ENCODE data around the gene SORCS2. TPM values are rescaled to one million over a fixed set of nuclear protein-coding genes. Genes with fewer than 3 reads are reported as not detected.

Gene SORCS2
- polyA plus RNA-seq, 1 of the 3 experiments (the other 2 are of a cell fraction) = 1.6 TPM

GRCh38 chr4:7434141-7434765, 241.9 kb downstream of the SORCS2 start:
- Histone ChIP-seq H3K27me3 (ENCODE audit: insufficient read depth) (no peaks in the 10 kb centered on the region), H2AFZ (ENCODE audit: low read depth) (no peak overlapping the region), H3K79me2 (ENCODE audit: insufficient read depth) (no peaks in the 10 kb centered on the region), H3K9me3 (no peaks in the 10 kb centered on the region), H3K4me1 (ENCODE audit: control insufficient read depth in 1 of 2, insufficient read depth in 2 of 2, low read depth in 1 of 2, low read length in 1 of 2) (no peaks in the 10 kb centered on the region; a peak in 1 of 4 replicates), H3K4me3 (ENCODE audit: low read depth in 2 of 2, low read length in 1 of 2) (no peak overlapping the region), H3K27ac (ENCODE audit: low read depth in 2 of 2, low read length in 1 of 2) (no peak overlapping the region), H4K20me1 (ENCODE audit: insufficient read depth) (no peaks in the 10 kb centered on the region), H3F3A (replicated peaks; ENCODE audit: insufficient read depth) (no peaks in the 10 kb centered on the region), H3K9ac (no peak overlapping the region), H3K4me2 (no peak overlapping the region), H3K36me3 (replicated peaks in 1 of 2; ENCODE audit: control insufficient read depth in 1 of 2, insufficient read depth in 2 of 2, low read length in 1 of 2) (no peaks in the 10 kb centered on the region), H3K9me2 (no peaks in the 10 kb centered on the region)
- CTCF ChIA-PET = interaction anchor here (0.7 kb wide), 1 partner anchor 14 kb away, joined by 3 read pairs; no protein-coding TSS in a partner anchor
- TF ChIP-seq JUND (IDR thresholded peaks at IDR 0.05) (no peak), RFX5 (IDR thresholded peaks at IDR 0.05; ENCODE audit: low read length) (no peak), RXRA (IDR thresholded peaks at IDR 0.05; ENCODE audit: borderline replicate concordance, low read depth) (no peak), FOSL2 (IDR thresholded peaks at IDR 0.05; ENCODE audit: borderline replicate concordance, low read depth) (no peak), NFIC (IDR thresholded peaks at IDR 0.05; ENCODE audit: borderline replicate concordance) (no peak), SMC3 (IDR thresholded peaks at IDR 0.05; ENCODE audit: low read depth, low read length) (no peak), GABPA (IDR thresholded peaks at IDR 0.05; ENCODE audit: low read depth) (no peak), POLR2AphosphoS5 (IDR thresholded peaks at IDR 0.05; ENCODE audit: low read depth, low read length) (no peak), ELF1 (IDR thresholded peaks at IDR 0.05) (no peak), FOXJ3 (CRISPR knock-in tag; IDR thresholded peaks at IDR 0.05) (no peak), MXI1 (IDR thresholded peaks at IDR 0.05; ENCODE audit: low read depth, low read length) (no peak), MEF2A (IDR thresholded peaks at IDR 0.05; ENCODE audit: borderline replicate concordance, low read depth) (no peak), RAD21 (IDR thresholded peaks at IDR 0.05; ENCODE audit: low read length) (no peak), USF1 (IDR thresholded peaks at IDR 0.05; ENCODE audit: borderline replicate concordance, low read depth) (no peak), GATA2 (CRISPR knock-in tag; IDR thresholded peaks at IDR 0.05) (no peak), EZH2phosphoT487 (IDR thresholded peaks at IDR 0.05; ENCODE audit: borderline replicate concordance, low read depth) (no peak), TAF1 (IDR thresholded peaks at IDR 0.05; ENCODE audit: borderline replicate concordance, low read depth, low read length) (no peak), SIN3A (IDR thresholded peaks at IDR 0.05; ENCODE audit: borderline replicate concordance, low read depth, low read length) (no peak)
- TF ChIP-seq, protein P1, sequence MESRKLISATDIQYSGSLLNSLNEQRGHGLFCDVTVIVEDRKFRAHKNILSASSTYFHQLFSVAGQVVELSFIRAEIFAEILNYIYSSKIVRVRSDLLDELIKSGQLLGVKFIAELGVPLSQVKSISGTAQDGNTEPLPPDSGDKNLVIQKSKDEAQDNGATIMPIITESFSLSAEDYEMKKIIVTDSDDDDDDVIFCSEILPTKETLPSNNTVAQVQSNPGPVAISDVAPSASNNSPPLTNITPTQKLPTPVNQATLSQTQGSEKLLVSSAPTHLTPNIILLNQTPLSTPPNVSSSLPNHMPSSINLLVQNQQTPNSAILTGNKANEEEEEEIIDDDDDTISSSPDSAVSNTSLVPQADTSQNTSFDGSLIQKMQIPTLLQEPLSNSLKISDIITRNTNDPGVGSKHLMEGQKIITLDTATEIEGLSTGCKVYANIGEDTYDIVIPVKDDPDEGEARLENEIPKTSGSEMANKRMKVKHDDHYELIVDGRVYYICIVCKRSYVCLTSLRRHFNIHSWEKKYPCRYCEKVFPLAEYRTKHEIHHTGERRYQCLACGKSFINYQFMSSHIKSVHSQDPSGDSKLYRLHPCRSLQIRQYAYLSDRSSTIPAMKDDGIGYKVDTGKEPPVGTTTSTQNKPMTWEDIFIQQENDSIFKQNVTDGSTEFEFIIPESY (IDR thresholded peaks at IDR 0.05; ENCODE audit: borderline replicate concordance, low read depth) = no peak
- WGBS (ENCODE audit: low lambda C conversion rate) = 67% methylated on average over 11 of the region's 26 CpGs
- POLR2A ChIA-PET = no interaction called here
- DNase-seq = no peak

Measured in SK-N-SH (cell line).